Stimulated activated CD8-positive, alpha-beta memory T cell treated with anti-CD3 and anti-CD28 coated beads, Interleukin-12 subunit alpha, Interleukin-12 subunit beta, amount 100 ng/mL, for 24 hours (primary cell): ENCODE data around the gene MYO5B.

ENCODE experiments used
- DNase-seq: peaks from one replicate; pipeline ENCODE4 v3.0.0-alpha.2; 2020; ENCODE audit errors: extremely low read depth

The MYO5B gene

DNA sequence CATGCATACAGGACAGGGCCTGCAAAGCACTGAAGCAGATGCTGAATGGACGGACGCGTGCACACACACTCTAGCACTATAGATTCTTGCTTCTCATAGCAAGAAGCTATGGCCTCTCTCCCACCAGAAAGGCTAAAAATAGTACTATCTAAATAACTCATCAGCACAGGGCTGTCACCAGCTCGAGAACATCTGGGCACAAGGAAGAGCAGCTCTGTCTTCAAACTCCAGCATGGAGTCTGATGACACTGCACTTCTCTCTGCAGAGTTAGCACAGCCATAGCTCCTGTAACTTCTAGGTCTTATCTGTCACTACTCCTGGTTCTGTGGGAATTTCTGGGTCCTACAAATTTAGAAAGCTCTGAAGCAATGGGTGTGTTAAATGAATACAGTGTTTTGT is 123.5 kb downstream of the MYO5B start:
- no peak for DNase-seq

DNA sequence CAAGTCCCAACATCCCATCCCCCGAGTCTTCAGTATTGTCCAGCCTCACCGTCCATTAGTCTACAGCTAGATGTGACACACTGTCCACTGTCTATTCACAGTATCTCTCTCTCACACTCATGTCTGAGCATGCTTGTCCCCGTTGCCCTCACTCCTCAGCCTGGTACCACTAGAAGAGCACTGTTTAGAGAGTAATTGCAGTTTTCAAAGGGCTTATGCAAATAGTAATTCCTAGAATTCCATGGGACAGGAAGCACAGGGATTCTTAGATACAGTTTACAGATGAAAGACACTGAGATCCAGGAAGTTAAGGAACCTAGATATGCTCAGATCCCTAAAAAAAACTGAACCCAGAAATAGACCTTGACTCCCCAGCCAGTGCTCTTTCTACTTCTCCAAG is 125.5 kb downstream of the MYO5B start:
- no peak for DNase-seq

DNA sequence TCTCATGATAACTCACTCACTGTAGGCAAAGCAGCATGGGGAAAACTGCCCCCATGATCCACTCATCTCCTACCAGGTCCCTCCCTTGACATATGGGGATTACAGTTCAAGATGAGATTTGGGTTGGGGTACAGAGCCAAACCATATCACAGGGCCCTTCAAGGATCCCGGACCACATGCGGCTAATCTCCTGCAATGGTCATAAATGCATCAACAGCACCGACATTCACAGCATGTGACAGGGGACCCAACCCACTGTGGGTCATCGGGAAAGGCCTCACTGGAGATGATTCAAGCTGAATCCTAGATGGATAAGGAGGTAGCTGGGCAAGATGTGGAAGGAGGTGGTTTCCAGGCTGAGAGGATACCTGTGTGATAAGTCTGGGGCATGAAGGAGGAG is 129.4 kb downstream of the MYO5B start:
- no peak for DNase-seq

DNA sequence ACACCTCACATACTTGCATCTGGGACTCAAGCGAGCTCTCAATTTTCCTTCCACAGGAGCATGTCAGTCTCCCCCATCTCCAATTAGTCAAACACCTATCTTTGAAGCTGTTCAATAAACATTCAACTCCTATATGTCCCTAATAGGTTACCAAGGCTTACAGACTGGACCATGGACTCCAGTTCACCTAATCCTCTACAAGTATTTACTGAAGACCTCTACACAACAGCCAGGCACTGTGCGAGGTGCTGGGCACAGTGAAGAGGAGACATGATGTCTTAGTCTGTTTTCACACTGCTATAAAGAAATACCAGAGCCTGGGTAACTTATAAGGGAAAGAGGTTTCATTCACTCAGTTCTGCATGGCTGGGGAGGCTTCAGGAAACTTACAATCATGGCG is 129.9 kb downstream of the MYO5B start:
- DNase-seq = no peak

DNA sequence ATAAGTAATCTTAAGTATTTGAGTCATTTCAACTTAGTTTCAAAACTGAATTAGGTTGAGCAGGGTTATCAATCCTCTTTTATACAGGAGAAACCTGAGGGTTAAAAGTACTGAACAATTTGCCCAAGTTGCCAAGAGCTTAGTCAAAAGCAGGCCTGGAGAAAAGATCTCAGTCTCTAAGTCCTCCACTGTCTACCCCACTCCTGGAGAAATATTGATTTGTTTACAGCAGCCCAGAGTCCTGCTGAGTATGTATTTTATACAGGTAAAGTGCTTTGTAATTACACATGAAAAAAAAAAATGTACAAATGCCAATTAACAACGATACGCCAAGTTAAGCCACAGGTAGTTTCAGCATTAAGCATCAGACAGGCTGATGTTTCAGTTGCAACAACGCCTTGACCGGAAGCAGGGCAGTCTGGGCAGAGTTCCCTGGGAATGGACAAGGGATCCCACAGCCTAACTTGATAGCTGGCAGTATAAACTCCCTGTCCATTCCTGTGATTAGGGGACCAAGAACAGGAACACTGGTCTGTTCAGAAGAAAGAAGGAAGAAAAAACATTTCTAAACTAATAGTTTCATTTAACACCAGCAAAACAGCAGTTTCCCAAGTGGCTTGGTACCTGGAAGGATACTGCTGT is 132.9 kb downstream of the MYO5B start:
- no peak for DNase-seq

DNA sequence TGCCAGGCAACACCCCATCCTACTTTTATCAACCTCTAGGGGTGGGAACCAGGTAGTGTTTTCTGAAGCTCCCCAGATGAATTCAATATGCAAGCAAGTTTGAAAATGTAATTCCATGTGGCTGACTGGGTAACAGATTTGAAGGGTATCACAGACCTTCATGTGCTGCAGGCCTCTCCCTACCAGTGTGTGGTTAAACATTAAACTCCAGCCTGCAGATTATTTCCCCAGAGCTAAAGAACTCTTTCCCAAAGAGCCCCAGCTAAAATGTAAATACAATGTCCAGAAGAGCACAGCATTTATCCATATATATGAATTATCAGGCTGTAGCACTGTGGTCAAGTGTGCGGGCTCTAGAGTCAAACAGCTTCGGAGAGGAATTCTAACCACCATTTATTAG is 134.1 kb downstream of the MYO5B start:
- DNase-seq = no peak

DNA sequence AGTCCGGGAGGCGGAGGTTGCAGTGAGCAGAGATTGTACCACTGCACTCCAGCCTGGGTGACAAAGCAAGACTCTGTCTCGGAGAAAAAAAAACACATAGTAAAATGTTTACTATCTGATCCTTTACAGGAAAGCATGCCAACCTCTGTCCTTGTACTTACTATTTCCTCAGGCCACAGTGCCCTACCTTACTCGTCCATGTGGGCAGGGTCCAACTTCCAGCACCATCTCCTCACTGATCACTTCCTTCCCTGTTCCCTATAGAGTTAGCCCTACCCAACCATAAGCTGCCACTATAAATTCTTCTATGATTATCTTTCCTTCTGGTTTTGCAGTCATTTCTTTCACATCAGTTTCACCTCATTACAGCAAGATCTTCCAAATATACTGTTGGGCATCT is 136.2 kb downstream of the MYO5B start:
- no peak for DNase-seq

DNA sequence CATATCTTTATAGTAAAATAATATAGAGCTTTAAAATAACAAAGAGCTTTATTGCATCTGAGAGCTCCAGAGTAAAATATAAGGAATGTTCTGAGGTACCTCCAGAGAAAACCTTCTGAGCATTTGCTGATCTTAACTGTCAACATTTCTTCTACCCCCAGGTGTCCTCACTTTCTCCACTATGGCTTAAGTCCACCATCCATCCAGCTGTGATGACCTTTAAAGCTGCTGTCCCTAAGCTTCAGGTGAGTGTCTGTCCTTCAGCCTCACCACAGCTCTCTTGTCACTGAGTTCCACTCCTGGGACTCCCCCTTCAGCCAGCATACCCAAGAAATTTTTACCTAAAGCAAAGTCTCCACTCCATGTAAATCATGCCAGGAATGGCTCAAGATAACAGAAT is 137.9 kb downstream of the MYO5B start:
- DNase-seq = no peak

DNA sequence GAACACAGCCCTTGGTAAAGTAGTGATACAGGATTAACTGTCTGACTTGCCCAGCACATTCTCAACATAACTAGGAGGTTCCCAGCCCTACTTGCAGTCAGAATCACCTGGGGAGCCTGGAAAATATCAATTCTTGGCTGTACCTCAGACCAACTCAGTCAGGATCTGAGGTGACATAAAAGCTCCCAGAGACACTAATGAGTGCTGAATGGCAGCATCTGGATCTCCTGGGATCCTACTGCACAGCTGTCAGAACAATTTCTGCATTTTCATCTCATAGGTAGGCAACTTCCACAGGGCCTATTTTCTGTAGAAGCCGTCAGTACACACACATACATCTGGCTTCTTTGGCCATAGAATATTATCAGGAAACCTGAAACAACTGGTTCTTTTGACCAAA is 138.8 kb downstream of the MYO5B start:
- no peak for DNase-seq

DNA sequence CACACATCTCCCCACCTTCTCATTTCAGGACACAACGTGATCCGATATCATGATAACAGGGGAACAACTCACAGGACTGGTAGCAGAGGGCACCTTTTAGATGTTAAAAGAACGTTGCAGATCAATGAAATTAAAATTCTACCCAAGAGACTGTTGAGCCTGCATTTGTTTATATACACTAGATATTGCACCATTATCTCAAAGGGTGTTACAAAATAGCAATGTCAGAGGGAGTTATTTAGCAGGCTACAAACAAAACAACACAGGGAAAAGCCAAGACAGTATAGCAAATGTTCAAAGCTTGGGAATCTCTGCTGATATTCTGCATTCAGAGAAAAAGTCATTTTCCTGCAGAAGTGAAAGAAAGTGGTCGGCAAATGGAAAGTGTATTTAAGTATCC is 139.5 kb downstream of the MYO5B start:
- DNase-seq = no peak

DNA sequence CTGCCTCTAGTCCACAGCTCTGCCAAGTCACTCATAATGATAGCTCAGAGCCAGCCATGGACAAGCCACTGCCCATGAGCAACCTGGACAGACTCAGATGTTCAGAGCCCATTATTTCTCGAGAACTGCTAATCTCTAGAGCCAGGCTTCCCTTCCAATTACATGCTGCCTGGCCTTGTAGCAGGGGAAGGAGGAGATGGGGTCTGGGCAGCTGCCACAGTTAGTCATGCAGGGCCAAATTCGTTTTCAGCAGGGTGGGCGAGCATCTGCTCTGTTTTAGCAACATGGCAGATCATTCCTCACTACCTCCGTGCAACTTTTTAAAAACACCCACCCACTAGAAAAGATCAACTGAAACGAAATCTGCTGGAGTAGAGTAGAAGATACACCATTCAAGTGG is 141.8 kb downstream of the MYO5B start:
- DNase-seq = no peak

DNA sequence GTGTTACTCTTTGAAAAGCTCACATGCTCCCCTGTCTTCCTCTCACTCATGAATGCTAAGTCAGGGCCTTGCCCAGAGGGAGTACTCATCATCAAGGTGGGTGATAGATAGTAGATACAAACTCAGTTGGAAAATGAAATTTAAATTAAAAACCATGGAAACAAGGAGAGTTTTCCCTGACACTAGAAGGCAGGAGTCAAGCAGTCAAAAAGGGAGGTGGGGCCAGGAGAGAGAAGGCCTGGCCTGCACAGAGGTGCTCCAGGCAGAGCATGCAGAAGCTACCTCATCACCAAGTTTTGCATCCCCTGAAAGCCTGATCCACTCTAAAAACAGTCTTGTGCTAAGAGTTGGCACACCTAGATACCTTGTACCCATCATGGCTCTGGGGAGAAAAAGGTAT is 143.7 kb downstream of the MYO5B start:
- no peak for DNase-seq

DNA sequence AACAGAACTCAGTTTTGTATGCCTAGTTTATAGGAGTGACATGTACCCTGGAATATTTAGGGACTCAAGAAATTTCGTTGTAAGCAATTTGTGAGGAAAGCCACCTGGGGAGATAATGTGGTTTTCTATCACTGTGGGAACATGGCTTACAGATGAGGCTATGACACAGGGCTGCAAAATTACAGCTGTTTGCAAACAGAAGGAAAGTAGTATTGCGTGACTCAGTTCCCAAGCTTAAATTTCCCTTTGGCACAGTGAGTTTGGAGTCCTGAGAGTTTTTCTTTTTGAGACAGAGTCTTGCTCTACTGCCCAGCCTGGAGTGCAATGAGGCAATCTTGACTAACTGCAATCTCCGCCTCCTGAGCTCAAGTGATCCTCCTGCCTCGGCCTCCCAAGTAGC is 149.8 kb downstream of the MYO5B start:
- DNase-seq = no peak

DNA sequence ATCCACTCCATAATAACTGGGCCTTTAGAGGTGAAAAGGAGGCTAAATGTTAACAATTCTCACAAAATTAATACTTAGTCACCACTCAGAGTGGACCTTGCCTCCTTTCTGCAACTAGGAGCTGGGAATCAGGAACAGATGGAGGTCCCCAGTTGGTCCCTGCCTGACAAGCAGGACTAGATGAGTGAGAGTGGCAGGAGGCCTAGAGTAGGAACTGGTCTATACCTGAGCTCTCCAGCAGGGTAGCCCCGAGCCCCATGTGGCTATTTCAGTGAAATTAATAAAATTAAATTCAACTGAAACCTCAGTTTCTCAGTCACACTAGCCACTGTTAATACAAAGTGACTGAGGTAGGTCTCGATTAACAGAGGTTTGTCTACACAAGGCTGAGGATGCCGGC is 150.5 kb downstream of the MYO5B start:
- DNase-seq = no peak

DNA sequence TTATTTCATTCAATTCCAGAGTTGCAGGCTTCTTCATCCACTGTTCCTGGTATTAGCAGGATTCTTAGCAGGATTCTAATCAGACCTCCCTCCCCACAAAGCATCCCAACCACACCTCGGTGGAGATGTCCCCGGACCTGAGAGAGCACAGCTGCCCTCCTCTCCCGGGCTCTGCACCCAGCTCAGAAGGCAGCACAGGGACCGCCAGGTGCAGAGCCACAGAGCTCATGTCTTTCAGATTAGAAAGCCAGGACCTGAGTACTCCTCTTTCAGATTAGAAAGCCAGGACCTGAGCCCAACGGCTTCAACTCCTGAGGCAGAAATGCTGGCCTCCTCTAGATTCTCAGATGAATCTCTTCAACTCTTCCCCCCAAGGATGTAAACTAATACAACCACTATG is 152.3 kb downstream of the MYO5B start:
- DNase-seq = no peak

DNA sequence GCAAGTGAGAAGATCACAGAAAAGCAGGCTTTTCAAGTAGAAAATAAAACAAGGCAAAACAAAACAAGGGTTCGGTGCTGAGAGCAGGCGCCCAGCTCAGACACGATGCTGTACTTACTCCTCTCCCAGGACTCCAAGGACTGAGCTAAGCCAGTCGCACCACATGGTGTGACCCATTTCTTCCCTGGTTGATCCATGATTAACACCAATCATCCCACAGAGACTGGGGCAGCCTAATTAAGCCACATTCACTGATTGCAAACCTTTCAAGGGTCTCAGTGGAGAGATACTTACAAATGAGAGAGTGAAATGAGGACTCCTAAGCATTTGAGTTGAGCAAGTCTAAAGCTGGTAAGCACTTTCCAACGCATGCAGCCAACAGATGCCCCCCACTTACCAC is 155.2 kb downstream of the MYO5B start:
- no peak for DNase-seq

DNA sequence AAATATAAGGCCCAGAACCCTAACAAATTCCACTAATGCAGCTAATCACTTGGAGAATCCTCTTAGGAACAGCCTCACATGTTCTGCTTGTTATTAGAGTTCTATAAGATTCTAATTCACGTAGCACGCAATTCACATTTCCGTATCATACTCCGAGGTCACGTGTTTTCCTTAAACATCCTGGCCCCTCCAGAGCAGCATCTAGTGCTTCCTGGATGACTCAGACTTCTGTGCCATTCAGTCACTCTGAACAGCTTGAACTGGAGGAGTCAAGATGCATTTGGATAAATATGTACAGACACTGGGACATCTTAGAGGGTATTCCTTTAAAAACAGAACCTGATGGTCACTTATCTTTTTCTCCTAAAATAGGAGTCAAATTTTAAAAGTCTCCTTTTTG is 156.5 kb downstream of the MYO5B start:
- no peak for DNase-seq

DNA sequence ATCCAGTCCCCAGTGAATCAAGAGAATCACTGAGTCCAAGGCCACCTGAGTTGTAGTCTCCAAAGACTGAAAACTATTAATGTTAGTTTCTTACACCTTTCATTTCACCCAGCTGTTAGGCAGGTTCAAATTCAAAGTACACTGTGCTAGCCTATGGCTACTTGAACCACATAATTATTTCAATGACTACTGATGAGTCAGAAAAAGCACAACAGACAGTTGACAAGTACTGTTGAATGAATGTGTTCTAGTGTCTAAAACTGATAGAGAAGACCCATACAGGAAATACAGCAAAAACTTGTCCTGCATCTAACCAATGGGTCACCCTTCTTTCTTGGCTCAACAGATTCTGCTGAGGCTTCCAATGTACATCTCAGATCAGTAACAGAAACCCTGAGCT is 160.9 kb downstream of the MYO5B start:
- no peak for DNase-seq

DNA sequence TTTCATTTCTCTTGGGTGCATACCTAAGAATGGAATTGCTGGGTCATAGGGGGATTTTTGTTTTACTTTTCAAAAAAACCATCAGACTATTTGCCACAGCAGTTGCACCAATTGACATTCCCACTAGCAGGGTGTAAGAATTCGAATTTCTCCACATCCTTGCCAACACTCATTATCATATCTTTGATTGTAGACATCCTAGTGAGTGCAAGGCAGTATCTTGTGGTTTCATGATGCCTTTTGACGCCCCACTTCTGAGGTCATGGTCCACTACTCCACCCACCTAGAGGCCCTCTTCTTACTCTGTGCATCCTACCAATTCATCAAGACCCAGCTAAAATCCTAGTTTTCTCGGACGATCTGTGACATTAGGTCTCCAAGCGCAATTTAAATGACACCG is 161.9 kb downstream of the MYO5B start:
- no peak for DNase-seq

DNA sequence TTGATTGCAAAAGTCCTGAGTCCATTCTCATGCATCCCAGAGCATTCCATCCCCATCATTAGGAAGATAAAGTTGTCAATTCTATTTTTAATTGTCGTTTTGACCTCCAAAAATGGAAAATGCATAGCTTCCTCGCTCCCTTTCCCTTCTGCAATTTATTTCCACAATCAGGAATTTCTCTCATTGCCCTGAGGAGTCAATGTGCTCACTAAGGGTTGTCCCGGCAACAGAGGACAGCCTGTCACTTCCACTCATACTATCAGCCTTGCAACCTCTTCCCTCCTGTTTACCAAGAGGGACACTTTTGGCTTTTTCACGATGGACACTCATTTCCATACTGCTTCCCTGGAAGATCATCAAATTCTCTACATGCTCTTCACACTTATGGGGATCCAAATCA is 164.8 kb downstream of the MYO5B start:
- DNase-seq = no peak

DNA sequence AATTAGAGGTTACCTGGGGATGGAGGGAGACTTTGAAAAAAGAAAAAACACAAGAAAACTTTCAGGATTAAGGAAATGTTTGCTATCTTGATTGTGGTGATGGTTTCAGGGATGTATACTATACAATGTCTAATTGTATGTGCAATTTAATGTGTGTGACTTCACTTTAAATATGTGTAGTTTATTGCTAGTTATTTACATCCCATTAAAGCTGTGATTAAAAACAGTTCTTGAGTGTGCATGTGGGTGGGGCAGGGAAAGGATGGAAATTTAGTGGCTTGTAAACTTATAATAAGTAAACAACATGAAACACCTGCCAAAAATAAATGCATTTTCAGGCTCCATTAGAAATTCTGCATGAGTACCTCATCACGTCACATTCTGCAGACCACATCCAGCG is 167.0 kb downstream of the MYO5B start:
- DNase-seq = no peak

DNA sequence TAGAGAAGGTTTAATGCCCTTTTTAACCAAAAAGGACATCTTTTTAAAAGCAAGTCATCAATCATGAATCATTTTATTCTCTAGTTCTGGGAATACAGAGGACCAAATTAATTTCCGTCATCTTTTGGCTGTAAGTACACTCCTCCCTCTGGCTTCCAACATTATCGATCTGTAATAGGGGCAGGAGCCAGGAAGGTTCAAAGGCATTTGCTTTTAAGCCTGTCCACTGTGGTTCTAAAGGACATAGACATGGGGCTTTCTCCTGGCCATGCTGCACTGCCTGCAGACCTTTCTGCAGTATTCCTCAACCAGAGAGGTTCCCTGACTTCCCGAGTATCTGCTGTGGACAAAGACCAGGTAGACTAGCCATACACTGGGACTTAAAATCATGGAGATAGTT is 170.5 kb downstream of the MYO5B start:
- DNase-seq = no peak

DNA sequence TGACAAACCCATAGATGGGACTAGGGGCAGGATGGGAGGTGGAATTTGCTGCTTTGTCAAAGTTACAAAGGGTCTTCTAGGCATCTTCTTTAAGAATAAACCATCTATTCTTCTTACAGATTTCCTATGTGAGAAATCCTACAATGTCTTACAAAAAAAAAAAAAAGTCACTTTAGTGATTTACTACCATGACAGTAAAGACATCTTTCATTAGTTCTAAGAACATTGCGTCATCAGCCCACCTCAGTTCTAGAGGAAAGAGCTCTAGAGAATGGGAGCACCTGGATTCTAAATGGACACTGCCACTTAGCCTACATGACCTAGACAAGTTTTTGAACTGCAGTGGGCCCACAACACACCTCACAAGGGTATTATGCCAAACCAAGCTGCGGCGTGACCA is 172.0 kb downstream of the MYO5B start:
- no peak for DNase-seq

DNA sequence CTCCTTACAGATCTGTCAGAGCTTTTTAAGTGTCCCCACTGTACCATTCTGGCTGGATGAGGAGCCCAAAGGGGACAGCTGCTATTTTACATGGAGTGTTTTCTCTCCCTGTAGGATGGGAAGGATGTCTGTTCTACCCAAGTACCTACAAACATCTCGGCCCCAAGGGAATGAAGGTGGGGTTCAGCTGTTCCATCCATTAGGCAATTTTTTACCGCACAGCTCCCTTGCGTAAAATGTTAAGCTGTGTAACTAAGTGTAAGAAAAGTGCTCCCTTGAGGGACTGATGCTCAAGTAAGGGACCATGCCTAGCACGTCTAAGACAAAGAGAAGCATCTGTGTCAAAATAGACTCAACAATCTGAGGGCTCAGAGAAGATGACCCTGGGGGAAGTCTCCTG is 180.3 kb downstream of the MYO5B start:
- DNase-seq = no peak
